SJSA1 (cell line): ENCODE data around the gene OPRD1. TPM values are rescaled to one million over a fixed set of nuclear protein-coding genes. Genes with fewer than 3 reads are reported as not detected.
"Not testable (repeated sequence)": the region's sequence is repeated elsewhere in the genome, so short reads cannot be mapped to it uniquely, and the experiment has no call there.

Experiments
- DNase-seq, 2 experiments: peaks; one replicate each; pipeline ENCODE4 v3.0.0-alpha.2; 2015 to 2020; ENCODE audit warnings: low spot score in 2 of 2, low read depth in 1 of 2
- H3K27ac ChIP-seq: fragments of 250-450 bp; sonication (Bioruptor Pico); 2 replicates; pipeline ENCODE4 v1.5.1; 2020; ENCODE audit warnings: mild to moderate bottlenecking, moderate library complexity
- H3K27me3 ChIP-seq: fragments of 250-450 bp; sonication (Bioruptor Pico); replicated peaks from 2 replicates; pipeline ENCODE4 v1.5.1; 2020; ENCODE audit warnings: mild to moderate bottlenecking, moderate library complexity
- H3K36me3 ChIP-seq: fragments of 250-450 bp; sonication (Bioruptor Pico); 2 replicates; pipeline ENCODE4 v1.5.1; 2020; ENCODE audit warnings: mild to moderate bottlenecking
- H3K4me1 ChIP-seq: fragments of 250-450 bp; sonication (Bioruptor Pico); replicated peaks from 2 replicates; pipeline ENCODE4 v1.6.1; 2021; ENCODE audit warnings: mild to moderate bottlenecking
- H3K4me3 ChIP-seq: fragments of 250-450 bp; sonication (Bioruptor Pico); 2 replicates; pipeline ENCODE4 v1.5.1; 2020; ENCODE audit warnings: mild to moderate bottlenecking
- H3K9me3 ChIP-seq: fragments of 250-450 bp; sonication (Bioruptor Pico); replicated peaks from 2 replicates; pipeline ENCODE4 v1.5.1; 2020; ENCODE audit warnings: mild to moderate bottlenecking
- total RNA-seq: library from RNA; depleted of rRNA; stranded (reverse); fragments of >200 nt; shearing (Covaris generic); gene quantifications from 2 replicates; pipeline ENCODE4 v1.2.3, GENCODE V29; 2014; rRNA removed

The OPRD1 gene
- total RNA-seq, result 0.03 and 0.05 TPM in 2 replicates

DNA sequence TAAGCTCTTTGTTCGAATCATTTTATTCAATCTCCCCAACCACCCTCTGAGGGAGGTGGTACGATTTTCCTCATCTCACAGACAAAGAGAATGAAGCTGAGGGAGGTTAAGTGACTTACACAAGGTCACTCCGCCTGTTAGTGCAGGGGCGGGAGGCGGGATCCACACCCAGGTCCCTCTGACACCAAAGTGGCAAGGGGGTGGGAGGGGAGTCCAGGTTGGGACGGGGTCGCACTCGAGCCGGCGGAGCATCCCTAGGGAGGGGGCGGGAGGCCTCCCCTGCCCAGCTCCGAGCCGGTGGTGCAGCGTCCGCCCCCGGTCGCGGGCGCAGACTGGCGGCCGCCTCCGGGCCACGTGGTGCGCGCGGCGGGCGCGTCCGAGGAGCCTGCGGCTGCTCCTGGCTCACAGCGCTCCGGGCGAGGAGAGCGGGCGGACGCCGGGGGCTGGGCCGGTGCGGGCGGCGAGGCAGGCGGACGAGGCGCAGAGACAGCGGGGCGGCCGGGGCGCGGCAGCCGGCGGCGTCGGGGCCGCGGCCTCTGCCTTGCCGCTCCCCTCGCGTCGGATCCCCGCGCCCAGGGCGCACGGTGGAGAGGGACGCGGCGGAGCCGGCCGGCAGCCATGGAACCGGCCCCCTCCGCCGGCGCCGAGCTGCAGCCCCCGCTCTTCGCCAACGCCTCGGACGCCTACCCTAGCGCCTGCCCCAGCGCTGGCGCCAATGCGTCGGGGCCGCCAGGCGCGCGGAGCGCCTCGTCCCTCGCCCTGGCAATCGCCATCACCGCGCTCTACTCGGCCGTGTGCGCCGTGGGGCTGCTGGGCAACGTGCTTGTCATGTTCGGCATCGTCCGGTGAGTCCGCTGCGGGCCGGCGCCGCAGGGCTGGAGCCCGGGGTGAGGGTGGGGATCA lies at the start of gene OPRD1:
TSS of gene OPRD1 (plus strand) at position 405 of the 903 bp plus-strand sequence. CDS start at position 619, 214 bp downstream.
- no peaks in the 10 kb centered on the region for H3K9me3 ChIP-seq
- peak within 1 kb of the TSS; percentile 9 for H3K4me3 ChIP-seq
- peak in 1 of 2 experiments; percentile 26 for DNase-seq
- no peaks in the 10 kb centered on the region for H3K36me3 ChIP-seq
- no peak within 1 kb of the TSS for H3K27ac ChIP-seq
- peaks cover 18% of the 10 kb centered on the region for H3K4me1 ChIP-seq
- peaks cover 67% of the 10 kb centered on the region for H3K27me3 ChIP-seq

DNA sequence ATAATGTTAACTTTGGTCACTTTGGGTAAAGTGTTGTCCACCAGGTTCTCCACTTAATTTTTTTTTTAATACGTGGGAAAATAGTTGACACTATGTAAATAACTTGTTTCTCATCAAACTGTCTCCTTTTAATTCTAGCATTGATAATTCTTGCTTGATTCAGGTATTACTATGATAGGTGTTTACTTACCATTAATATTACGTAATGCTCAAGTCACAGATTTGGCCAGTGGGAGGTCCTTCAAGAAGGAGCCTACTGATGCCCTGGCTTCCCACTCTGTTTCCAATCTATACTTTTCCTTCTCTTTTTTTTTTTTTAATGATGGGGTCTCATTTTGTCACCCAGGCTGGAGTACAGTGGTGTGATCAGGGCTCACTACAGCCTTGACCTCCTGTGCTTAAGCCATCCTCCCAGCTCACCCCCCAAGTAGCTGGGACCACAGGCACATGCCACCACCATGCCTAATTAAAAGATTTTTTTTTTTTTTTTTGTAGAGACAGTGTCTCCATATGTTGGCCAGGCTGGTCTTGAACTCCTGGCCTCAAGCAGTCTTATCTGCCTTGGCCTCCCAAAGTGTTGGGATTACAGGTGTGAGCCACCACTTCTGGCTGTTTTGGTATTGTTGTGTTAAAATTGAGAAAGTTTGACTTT lies 45.3 kb upstream of the OPRD1 start:
- peaks cover 68% of the 10 kb centered on the region for H3K36me3 ChIP-seq
- H3K4me3 ChIP-seq, result no peak overlapping the region

DNA sequence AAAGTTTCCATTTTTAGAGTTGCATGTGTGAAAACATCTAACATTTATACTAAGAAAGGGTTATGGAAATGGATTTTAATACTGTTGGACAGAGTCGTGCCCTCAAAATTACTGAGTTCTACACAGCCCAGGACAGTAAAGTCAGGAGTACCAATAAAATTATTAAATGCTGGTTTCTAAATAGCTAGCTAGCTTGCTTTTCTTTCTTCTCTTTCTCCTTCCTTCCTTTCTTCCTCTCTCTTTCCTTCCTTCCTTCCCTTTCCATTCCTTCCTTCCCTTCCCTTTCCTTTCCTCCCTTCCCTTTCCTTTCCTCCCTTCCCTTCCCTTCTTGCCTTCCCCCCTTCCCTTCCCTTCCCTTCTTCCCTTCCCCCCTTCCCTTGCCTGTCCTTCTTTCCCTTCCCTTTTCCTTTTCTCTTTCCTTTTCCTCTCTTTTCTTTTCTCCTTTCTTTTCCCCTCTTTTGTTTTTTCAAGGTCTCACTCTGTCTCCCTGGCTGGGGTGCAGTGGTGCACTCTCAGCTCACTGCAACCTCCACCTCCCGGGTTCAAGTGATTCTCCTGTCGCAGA lies 41.3 kb upstream of the OPRD1 start:
- peaks cover 63% of the 10 kb centered on the region for H3K36me3 ChIP-seq
- DNase-seq, result no peak
- H3K9me3 ChIP-seq, result no peaks in the 10 kb centered on the region
- no peak overlapping the region for H3K27ac ChIP-seq
- no peaks in the 10 kb centered on the region for H3K27me3 ChIP-seq
- no peaks in the 10 kb centered on the region for H3K4me1 ChIP-seq
- no peak overlapping the region for H3K4me3 ChIP-seq

More for the DNA sequence above, 45.3 kb upstream of the OPRD1 start:
- Histone ChIP-seq H3K9me3 (no peaks in the 10 kb centered on the region), H3K27me3 (no peaks in the 10 kb centered on the region), H3K4me1 (no peaks in the 10 kb centered on the region), H3K27ac (no peak overlapping the region)
- no peak for DNase-seq

DNA sequence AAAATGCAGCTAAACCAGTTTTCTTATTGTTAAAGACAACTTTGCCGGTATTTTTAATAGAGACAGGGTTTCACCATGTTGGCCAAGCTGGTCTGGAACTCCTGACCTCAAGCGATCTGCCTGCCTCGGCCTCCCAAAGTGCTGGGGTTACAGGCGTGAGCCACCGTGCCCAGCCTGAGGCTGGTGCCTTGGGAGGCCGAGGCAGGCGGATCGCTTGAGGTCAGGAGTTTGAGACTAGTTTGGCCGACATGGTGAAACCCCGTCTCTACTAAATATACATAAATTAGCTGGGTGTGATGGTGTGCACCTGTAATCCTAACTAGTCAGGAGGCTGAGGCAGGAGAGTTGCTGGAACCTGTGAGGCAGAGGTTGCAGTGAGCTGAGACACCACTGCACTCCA lies 40.0 kb upstream of the OPRD1 start:
- not testable (repeated sequence) for H3K4me1 ChIP-seq
- peaks cover 54% of the 10 kb centered on the region for H3K36me3 ChIP-seq

DNA sequence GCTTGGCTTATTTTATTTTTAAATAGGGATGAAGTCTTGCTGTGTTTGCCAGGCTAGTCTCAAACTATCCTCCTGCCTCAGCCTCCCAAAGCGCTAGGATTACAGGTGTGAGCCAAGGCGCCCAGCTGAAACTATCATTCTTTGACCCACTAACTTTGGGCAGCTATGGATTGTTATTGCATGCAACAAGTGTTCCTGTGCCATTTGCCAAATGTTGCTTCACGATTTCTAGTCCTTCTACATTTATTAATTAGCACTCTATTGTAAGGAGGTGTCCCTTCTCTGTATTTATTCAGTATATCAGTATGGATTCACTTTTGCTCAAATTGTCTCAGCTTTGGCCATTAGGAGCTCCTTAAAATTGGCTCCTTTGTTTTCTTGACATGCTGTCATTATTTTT lies 38.9 kb upstream of the OPRD1 start:
- no peak for DNase-seq
- Histone ChIP-seq H3K9me3 (no peaks in the 10 kb centered on the region), H3K27me3 (no peaks in the 10 kb centered on the region), H3K4me1 (no peaks in the 10 kb centered on the region), H3K4me3 (no peak overlapping the region), H3K36me3 (peaks cover 54% of the 10 kb centered on the region), H3K27ac (no peak overlapping the region)

More for the DNA sequence above, 40.0 kb upstream of the OPRD1 start:
- H3K27me3 ChIP-seq, H3K4me3 ChIP-seq, DNase-seq, H3K9me3 ChIP-seq, H3K27ac ChIP-seq: not testable (repeated sequence)

DNA sequence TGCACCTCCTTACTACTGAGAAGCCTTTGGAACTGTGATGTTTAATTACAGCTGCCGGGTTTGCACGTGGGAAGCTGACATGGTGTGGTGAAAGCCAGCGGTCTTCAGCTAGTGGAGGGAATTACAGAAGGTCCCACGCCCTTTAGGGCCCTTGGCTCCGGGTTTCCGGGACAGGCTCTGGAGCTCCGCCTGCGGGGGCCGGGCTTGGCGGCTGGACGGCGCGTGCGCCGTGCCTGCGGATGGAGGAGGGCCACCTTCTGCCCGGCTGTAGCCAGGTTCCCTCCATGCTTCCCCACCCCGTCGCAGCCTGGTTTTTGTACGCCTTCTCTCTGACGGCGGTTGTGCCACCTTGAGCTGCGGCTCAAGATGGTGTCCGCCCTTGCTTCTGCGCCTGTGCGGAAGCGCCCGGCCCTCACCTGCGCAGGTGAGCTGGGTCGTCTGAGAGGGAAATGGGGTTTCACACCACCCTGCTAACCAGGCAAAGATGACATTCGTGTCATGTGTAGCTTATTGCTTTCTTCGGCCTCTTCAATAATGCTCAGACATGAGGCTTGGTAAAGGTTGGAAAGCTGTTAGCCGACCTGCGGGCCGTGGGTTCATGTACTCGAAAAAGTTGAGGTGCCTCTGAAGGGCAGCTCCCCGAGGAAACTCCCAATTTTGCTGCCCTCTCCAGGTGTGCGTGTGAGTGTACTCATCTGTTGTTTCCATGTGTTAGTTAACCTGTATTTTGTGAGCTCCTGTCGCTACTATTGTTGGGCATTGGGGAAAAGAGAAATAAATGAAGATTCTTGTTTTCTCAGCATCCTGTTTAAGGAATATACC lies 36.6 kb upstream of the OPRD1 start:
- no peak overlapping the region for H3K27ac ChIP-seq
- peaks cover 35% of the 10 kb centered on the region for H3K36me3 ChIP-seq
- no peak for DNase-seq
- H3K4me3 ChIP-seq, result no peak overlapping the region
- no peaks in the 10 kb centered on the region for H3K9me3 ChIP-seq
- H3K4me1 ChIP-seq, result no peaks in the 10 kb centered on the region
- no peaks in the 10 kb centered on the region for H3K27me3 ChIP-seq

DNA sequence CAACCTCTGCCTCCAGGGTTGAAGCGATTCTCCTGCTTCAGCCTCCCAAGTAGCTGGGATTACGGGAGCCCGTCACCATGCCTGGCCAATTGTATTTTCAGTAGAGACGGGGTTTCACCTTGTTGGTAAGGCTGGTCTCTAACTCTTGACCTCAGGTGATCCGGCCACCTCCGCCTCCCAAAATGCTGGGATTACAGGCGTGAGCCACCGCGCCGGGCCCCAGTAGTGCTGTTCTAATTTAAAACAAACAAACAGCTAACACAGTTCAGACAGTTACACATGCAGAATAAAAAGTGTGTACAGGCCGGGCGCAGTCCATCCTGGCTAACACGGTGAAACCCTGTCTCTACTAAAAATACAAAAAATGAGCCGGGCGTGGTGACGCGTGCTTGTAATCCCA lies 35.6 kb upstream of the OPRD1 start:
- Histone ChIP-seq H3K27ac (no peak overlapping the region), H3K27me3 (no peaks in the 10 kb centered on the region), H3K4me1 (no peaks in the 10 kb centered on the region), H3K9me3 (no peaks in the 10 kb centered on the region), H3K4me3 (no peak overlapping the region), H3K36me3 (peaks cover 25% of the 10 kb centered on the region)
- DNase-seq, result no peak

DNA sequence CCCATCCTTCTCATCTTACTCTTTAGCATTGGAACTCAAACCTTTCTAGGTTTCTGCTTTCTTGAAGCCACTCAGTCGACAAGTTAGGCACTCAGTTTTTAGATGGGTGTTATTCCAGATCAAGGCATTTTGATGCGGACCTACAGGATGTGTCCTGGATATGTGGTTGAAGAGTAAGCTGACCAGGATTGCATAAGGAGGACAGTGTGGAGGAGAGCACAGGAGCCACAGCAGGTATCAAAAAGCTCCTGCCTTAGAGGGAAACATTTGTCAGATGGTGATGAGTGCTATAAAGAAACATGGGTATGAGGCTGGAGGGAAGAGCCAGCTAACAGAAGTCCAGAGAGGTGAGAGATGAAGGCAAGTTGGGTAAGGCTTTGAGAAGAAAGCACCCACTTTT lies 33.9 kb upstream of the OPRD1 start:
- Histone ChIP-seq H3K27me3 (no peaks in the 10 kb centered on the region), H3K27ac (no peak overlapping the region)

DNA sequence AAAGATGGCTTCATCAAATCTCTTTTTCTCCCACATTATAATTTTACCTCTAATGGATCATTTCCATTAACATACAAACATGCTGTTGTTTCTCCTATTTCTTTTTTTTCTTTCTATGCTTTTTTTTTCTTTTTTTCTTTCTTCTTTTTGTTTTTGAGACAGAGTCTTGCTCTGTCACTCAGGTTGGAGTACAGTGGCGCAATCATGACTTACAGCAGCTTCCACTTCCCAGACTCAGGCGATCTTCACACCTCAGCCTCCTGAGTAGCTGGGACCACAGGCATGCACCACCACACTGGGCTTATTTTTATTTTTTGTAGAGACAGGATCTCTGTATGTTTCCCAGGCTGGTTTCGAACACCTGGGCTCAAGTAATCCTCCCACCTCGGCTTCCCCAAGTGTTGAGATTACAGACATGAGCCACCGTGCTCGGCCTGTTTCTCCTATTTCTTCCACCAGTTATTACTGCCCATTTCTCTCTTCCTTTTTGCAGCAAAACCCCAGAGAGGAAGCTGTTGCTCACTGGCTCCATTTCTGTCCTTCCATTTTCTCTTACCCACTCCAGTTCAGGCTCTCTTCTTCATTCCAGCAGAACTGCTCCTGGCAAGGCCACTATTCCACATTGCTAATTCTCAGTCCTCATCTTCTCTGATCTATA lies 32.1 kb upstream of the OPRD1 start:
- no peak overlapping the region for H3K27ac ChIP-seq
- no peak overlapping the region for H3K4me3 ChIP-seq

More for the DNA sequence above, 33.9 kb upstream of the OPRD1 start:
- DNase-seq, result no peak
- Histone ChIP-seq H3K36me3 (peaks cover 13% of the 10 kb centered on the region), H3K9me3 (no peaks in the 10 kb centered on the region), H3K4me1 (no peaks in the 10 kb centered on the region), H3K4me3 (no peak overlapping the region)

DNA sequence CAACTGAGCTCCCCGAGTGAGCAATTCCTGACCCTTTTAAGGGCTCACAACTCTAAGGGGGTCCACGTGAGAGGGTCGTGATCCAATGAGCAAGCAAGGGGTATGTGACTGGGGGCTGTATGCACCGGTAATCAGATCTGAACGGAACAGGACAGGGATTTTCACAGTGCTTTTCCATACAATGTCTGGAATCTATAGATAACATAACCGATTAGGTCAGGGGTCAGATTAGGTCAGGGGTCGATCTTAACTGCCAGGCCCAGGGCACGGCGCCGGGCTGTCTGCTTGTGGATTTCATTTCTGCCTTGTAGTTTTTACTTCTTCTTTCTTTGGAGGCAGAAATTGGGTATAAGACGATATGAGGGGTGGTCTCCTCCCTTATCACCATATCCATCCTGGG lies 30.7 kb upstream of the OPRD1 start:
- DNase-seq, result no peak
- Histone ChIP-seq H3K27ac (no peak overlapping the region), H3K9me3 (no peaks in the 10 kb centered on the region), H3K27me3 (no peaks in the 10 kb centered on the region), H3K4me1 (no peaks in the 10 kb centered on the region), H3K4me3 (no peak overlapping the region), H3K36me3 (no peaks in the 10 kb centered on the region)

More for the DNA sequence above, 32.1 kb upstream of the OPRD1 start:
- H3K27me3 ChIP-seq, result no peaks in the 10 kb centered on the region
- H3K9me3 ChIP-seq, result no peaks in the 10 kb centered on the region
- DNase-seq, result no peak
- H3K4me1 ChIP-seq, result no peaks in the 10 kb centered on the region
- peaks cover 3% of the 10 kb centered on the region; the same call in 1 of the 2 replicates for H3K36me3 ChIP-seq

DNA sequence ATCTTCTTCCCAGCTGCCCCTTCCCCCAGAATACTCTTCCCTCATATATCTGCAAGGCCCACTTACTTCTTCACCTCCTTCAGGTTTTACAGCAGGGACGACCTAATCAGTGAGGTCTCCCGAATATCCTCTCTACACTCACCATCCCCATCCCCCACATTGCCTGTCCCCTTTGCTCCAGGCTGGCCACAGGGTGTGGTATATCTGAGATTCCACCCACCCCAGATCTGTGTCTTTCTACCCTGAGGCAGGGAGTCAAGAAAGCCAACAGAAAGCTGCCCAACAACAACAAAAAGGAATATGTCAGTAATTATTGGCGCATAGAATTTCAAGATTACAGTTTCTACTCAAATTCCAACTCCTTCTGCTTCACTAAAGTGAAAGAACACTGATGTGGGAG lies 30.0 kb upstream of the OPRD1 start:
- no peaks in the 10 kb centered on the region for H3K36me3 ChIP-seq
- H3K4me3 ChIP-seq, result no peak overlapping the region
- H3K4me1 ChIP-seq, result no peaks in the 10 kb centered on the region
- no peaks in the 10 kb centered on the region for H3K27me3 ChIP-seq
- no peak for DNase-seq
- H3K9me3 ChIP-seq, result no peaks in the 10 kb centered on the region
- no peak overlapping the region for H3K27ac ChIP-seq

DNA sequence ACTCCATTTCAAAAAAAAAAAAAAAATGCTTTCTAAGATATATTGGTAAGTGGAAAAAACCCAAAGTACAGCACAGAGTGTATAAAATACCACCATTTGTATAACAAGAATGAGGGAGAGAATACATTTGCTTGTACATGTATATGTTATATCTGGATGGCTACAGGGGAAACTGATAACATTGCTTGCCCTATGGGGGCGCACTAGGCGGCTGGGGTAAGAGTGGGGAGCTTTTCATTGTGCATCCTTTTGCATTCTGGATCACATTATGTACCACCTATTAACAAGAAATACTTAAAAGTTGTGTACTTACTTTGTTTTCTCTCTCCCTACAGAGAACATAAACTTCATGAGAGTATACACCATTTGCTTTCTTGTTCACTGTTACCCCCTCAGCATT lies 28.6 kb upstream of the OPRD1 start:
- Histone ChIP-seq H3K27me3 (no peaks in the 10 kb centered on the region), H3K9me3 (no peaks in the 10 kb centered on the region), H3K36me3 (no peaks in the 10 kb centered on the region), H3K4me1 (no peaks in the 10 kb centered on the region), H3K4me3 (no peak overlapping the region), H3K27ac (no peak overlapping the region)
- no peak for DNase-seq

DNA sequence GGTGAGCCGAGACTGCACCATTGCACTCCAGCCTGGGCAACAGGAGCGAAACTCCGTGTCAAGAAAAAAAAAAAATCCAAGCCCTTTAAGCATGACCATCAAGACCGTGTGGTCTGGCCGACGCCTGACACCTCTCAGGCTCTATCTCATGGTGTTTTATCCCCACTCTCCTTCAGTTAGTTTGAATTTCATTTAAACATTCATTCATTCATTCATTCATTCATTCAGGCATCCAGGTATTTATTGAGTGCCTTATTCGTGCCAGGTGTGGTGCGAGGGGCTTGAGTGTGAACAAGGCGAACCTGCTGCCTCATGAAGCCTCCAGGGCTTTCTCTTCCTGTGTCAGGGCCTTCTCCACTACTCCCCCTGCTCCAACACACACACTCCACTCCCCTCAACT lies 22.6 kb upstream of the OPRD1 start:
- H3K4me1 ChIP-seq, result no peaks in the 10 kb centered on the region
- no peak overlapping the region for H3K27ac ChIP-seq
- H3K36me3 ChIP-seq, result no peaks in the 10 kb centered on the region
- H3K9me3 ChIP-seq, result no peaks in the 10 kb centered on the region
- no peaks in the 10 kb centered on the region for H3K27me3 ChIP-seq
- H3K4me3 ChIP-seq, result no peak overlapping the region
- DNase-seq, result no peak
